GF-D8 (cell line): ENCODE data around the gene MTMR12.

Source experiments
- DNase-seq: peaks from one replicate; lab custom pipeline; 2025; lab: John Stamatoyannopoulos, UW

MTMR12 gene

DNA sequence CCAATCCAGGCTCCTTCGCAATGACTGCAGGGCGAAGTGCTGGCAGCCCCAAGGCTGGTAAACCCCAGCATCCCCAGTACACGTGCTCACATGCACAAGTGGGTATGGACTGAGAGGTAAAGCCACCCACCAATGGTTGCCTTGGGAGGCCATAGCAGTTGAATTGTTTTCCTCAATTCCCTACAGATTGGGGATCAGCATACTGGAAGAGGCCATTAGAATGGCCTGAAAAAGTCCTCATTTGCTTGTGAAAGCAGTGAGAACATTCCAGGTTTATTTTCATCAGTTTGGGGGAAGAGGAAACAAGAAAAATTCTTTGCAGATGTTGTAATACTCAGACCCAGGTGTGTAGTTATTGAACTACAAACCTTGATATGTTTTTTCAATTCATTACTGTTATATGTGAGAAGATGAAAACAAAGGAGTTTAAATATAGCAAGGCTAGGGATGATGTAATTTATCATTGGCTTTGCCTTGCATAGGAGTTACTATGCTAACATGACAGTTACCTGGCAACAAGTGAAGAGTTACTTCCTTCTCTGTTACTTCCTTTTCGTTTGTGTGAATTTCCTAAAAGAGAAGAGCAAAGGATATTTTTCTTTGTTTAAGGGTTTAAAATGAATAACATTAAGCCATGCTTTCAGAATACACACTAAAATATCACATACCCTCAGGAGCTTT is 36.4 kb downstream of the MTMR12 start:
- peak; percentile 63 for DNase-seq

GRCh38 chr5:32275396-32275741 is 37.4 kb downstream of the MTMR12 start:
- DNase-seq, result no peak

DNA sequence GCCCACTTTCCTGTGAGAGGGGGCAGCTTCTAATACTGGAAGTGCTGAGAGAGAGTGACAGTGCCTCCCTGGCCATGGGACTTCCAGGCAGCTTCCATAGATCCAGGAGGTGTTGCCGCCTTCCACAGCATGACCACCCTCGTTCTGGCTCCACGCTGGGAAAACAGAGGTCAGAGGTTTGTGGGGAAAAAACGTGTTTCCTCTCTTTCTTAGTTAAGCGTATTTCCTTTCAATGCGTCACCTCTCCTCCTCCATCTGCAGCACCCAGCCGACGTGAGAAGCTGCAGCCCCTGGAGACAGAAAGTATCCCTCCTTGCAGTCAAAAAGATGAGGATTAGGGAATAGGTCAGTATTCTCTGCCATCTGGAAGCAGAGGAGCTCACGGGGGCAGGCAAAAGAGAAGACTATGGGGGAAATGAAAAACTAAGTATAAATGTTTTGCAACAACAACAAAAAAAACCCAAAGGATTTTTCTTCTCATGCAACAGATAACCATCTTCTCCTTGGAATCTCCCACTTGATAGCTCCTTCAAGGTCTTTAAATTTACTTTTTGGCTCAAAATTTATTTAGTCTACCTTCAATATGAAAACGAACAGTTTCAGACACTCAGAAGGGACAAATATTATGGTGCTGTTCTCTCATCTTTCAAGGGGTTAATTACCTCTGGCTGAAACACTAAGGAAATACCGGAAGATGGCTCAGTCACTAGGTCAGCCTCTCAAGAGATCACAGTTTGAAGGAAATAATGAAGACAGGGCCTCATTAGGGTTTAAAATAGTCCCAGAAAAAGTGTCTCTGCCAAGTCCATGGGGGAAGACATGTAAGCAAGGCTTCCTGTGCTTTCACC is 38.0 kb downstream of the MTMR12 start:
- peak; percentile 27 for DNase-seq

GRCh38 chr5:32273821-32274220 is 38.9 kb downstream of the MTMR12 start:
- DNase-seq, result no peak

DNA sequence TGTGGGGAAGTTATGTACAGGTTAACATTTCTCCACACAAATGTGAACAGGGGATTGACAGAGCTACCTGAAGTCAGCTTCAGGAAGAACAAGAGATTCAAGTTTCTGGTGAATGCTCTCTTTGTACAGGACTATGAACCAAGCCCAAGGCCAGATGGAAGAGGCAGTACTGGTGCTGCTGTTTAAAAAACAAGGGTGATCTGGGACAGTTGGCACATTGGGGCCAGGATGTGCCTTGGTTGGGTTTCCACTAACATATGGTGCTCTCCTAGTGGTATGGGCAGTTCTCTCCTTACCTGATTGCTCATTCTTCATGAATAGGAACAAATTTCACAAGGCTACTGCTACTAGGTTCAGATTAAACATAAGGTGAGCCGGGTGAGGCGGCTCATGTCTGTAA is 40.0 kb downstream of the MTMR12 start:
- no peak for DNase-seq

DNA sequence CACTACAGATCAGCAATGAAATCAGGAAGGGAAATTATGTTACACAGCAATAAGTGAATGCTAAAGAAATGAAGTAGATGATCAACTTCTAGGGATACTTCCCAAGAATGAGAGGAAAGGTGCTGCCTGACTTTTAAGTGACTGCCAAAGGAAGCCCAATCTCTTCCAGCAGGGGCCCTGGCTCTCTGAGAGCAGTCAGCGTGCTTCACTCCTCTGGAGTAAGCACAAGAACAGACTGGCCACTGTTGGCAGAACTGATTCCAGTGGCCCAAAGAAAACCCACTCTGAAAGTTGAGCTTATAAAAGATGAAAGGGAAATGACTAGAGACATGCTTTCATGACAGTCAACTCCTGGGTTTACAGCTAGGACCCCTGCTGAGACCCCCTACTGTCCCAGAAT is 41.8 kb downstream of the MTMR12 start:
- no peak for DNase-seq

DNA sequence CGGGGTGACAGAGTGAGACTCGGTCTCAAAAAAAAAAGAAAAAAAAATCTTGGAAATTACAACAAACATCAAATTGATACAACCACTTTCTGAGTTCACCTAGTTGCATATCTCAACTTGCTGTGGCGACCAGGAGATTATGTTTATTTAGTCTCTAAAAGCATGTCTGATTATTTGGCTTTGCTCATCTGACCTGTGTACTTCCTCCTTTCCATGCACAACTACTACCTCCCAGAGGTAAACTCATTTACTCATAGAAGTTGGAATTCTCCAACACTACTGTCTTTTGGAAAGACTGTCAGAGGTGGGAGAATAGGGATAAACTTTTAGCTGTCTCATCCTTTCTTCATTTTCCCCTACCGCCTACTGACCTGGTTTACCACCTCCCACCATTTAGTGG is 42.6 kb downstream of the MTMR12 start:
- no peak for DNase-seq

GRCh38 chr5:32265902-32266301 is 46.8 kb downstream of the MTMR12 start:
- no peak for DNase-seq

DNA sequence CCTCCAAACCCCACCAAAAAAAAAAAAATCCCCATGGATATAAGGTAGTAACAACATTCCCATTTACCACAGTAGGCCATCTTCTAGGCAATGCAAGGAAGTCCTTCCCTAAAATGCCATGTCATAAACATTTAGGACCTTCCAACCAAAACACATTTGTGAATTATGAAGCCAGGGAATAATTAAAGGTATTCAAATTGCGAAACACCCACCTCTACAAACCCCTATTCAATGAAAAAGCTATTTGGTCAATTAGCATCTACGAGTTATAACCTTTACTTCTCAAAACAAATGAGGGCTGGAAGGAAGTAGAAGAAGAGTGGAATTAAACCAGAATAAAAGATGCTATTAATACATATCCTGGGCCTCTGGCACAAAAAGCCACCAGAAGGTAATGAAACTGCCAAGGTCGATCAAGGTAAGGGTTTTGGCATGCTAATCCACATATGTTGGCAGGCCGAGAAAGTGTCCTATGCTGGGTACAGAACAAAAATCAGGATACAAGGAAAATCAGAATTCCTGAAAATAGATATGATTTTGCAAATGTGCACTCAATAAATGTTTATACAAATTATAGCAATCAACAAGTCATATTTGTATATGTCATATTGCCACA is 47.7 kb downstream of the MTMR12 start:
- no peak for DNase-seq

- no peak for DNase-seq
These were observed 49.1 kb downstream of the MTMR12 start for GRCh38 chr5:32263684-32264083.

GRCh38 chr5:32261198-32261597 is 51.5 kb downstream of the MTMR12 start:
- no peak for DNase-seq

GRCh38 chr5:32259033-32259432 is 53.7 kb downstream of the MTMR12 start:
- no peak for DNase-seq

- no peak for DNase-seq
These were observed 54.3 kb downstream of the MTMR12 start for GRCh38 chr5:32258424-32258823.

DNA sequence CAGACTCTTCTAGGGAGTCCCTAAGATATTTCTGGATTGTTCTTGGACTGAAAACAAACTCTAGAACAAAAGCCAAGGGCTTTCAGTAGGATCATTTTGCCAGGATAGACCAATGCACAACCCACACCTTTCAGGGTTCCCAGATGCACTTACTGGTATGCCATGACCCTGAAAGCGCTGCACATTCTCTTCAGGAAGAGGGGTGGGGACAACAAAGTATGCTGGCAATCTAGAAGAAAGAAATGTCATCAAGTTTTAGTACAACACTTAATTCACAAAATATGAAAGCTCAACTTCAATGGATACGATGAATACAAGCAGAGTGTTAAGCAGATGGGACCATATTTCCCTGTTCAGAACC is 57.2 kb downstream of the MTMR12 start:
- DNase-seq, result no peak

GRCh38 chr5:32254881-32255539 is 57.7 kb downstream of the MTMR12 start:
- DNase-seq, result no peak

DNA sequence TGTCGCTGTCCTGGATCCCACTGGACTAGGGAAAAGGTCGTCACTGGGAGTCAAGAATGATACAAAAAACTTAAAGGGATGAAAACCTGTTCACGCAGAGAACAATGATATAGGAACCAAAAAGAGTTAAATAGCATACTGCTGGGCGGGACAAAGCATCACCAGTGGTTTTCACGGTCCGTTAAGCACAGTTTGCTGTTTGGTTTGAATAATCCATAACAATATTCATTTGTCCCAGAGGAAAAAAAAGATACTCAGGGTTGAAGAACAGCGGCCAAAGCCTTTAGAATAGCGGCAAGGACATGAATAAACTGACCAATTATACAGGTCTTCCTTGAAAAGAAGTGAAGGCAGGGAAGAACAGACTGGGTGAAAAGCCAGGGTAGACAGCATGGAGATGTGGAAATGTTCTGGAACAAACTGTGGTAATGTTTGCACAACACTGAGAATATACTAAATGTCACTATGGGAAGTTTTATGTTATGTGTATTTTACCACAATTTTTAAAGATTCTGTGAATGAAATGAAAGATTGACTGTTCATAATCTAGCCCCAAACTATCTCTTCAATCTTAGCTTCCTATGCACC is 60.8 kb downstream of the MTMR12 start:
- no peak for DNase-seq

GRCh38 chr5:32249668-32250067 is 63.1 kb downstream of the MTMR12 start:
- no peak for DNase-seq

- no peak for DNase-seq
These were observed 67.0 kb downstream of the MTMR12 start for GRCh38 chr5:32245742-32246141.

DNA sequence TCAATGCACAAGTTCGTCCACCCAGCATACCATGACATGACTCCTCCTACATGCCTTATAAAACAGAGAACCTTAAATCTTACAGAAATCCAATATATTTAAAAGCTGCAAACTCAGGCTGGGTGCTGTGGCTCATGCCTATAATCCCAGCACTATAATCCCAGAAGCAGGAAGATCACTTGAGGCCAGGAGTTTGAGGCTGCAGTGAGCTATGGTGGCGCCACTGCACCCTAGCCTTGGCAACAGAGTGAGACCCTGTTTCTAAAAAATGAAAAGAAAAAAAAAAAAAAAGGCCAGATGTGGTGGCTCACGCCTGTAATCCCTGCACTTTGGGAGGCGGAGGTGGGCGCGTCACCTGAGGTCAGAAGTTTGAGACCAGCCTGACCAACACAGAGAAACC is 68.7 kb downstream of the MTMR12 start:
- no peak for DNase-seq

- DNase-seq, result no peak
These were observed 71.5 kb downstream of the MTMR12 start for GRCh38 chr5:32241034-32241783.

- DNase-seq, result no peak
These were observed 73.4 kb downstream of the MTMR12 start for GRCh38 chr5:32239385-32239784.
